ENCODE results near the gene FNIP2.

Gene FNIP2

GRCh38 chr4:158841540-158841939 lies 72.7 kb downstream of the FNIP2 start:
- no peak for DNase-seq

GRCh38 chr4:158845311-158846041 lies 76.7 kb downstream of the FNIP2 start:
- no peak for DNase-seq

GRCh38 chr4:158847535-158847934 lies 78.7 kb downstream of the FNIP2 start:
- no peak for DNase-seq

GRCh38 chr4:158849681-158850080 lies 80.9 kb downstream of the FNIP2 start:
- no peak for DNase-seq

- DNase-seq = no peak
These were observed 81.5 kb downstream of the FNIP2 start for GRCh38 chr4:158850371-158850770.

GRCh38 chr4:158850800-158851644 lies 82.2 kb downstream of the FNIP2 start:
- DNase-seq = peak in 1 of 5 experiments; percentile 41

GRCh38 chr4:158854236-158854635 lies 85.4 kb downstream of the FNIP2 start:
- no peak for DNase-seq

- peak in 1 of 5 experiments; percentile 70 for DNase-seq
These were observed 88.0 kb downstream of the FNIP2 start for GRCh38 chr4:158856852-158857251.

- DNase-seq = no peak
These were observed 89.1 kb downstream of the FNIP2 start for GRCh38 chr4:158857951-158858350.

GRCh38 chr4:158858410-158859199 lies 89.8 kb downstream of the FNIP2 start:
- no peak for DNase-seq

- no peak for DNase-seq
These were observed 90.8 kb downstream of the FNIP2 start for GRCh38 chr4:158859661-158860060.

- peak in 1 of 5 experiments; percentile 46 for DNase-seq
These were observed 92.0 kb downstream of the FNIP2 start for GRCh38 chr4:158860856-158861255.

GRCh38 chr4:158861281-158861680 lies 92.5 kb downstream of the FNIP2 start:
- no peak for DNase-seq

- DNase-seq = no peak
These were observed 92.9 kb downstream of the FNIP2 start for GRCh38 chr4:158861766-158862165.

- no peak for DNase-seq
These were observed 94.5 kb downstream of the FNIP2 start for GRCh38 chr4:158863296-158863695.

- DNase-seq = peak in 1 of 5 experiments; percentile 49
These were observed 96.8 kb downstream of the FNIP2 start for GRCh38 chr4:158865520-158866177.

- DNase-seq = no peak
These were observed 100.2 kb downstream of the FNIP2 start for GRCh38 chr4:158869001-158869400.

- DNase-seq = no peak
These were observed 100.9 kb downstream of the FNIP2 start for GRCh38 chr4:158869761-158870160.

- DNase-seq = no peak
These were observed 101.4 kb downstream of the FNIP2 start for GRCh38 chr4:158870282-158870625.

- no peak for DNase-seq
These were observed 102.0 kb downstream of the FNIP2 start for GRCh38 chr4:158870626-158871334.

GRCh38 chr4:158871335-158871724 lies 102.5 kb downstream of the FNIP2 start:
- DNase-seq = no peak

GRCh38 chr4:158873795-158874401 lies 105.1 kb downstream of the FNIP2 start:
- DNase-seq = peak in 2 of 5 experiments; percentile 31 to 84

All from T-helper 2 cell (primary cell).